Endothelial cell of umbilical vein (primary cell): ENCODE results near the gene PLD6. TPM values are rescaled to one million over a fixed set of nuclear protein-coding genes. Genes with fewer than 3 reads are reported as not detected.

Experiments used
- BruUV-seq: library from RNA; stranded (reverse); fragments of 400-500 nt; replicated peaks from 2 replicates; lab custom pipeline; 2021; lab: Mats Ljungman, UMichigan
- CTCF ChIA-PET: fragments of 300-600, 350-600 bp; sonication (Branson Sonifier 250); formaldehyde crosslinking; loops from one replicate; lab custom pipeline; 2021; ENCODE audit warnings: antibody characterized with exemption, inconsistent platforms; lab: Charles Lee
- POLR2A ChIA-PET: fragments of 300-600, 350-600 bp; sonication (Branson Sonifier 250); formaldehyde crosslinking; loops from one replicate; lab custom pipeline; 2021; ENCODE audit warnings: antibody characterized with exemption, inconsistent platforms; lab: Charles Lee
- DNase-seq: peaks from one replicate; pipeline ENCODE4 v3.0.0-alpha.2; 2011; ENCODE audit warnings: low read depth, low spot score
- FAIRE-seq: peaks from 2 replicates; lab custom pipeline; 2011; peaks lifted over from hg19 to GRCh38; lab: Jason Lieb, UNC
- H2AFZ ChIP-seq: 2 replicates; pipeline ENCODE4 v1.6.0; 2012; ENCODE audit warnings: low read depth, low read length, control low read depth, inconsistent platforms
- H3K27ac ChIP-seq: 2 replicates; pipeline ENCODE4 v1.5.1; 2011; ENCODE audit warnings: low read depth, mild to moderate bottlenecking, control low read depth, low read length, moderate library complexity; ENCODE audit not compliant: insufficient read depth
- H3K27me3 ChIP-seq, 2 experiments: 2 replicates each; pipeline versions ENCODE4 v1.6.0 to v1.6.1; 2011; ENCODE audit warnings: low read length in 2 of 2, mixed read lengths in 1 of 2; ENCODE audit not compliant: control insufficient read depth in 2 of 2, insufficient read depth in 2 of 2
- H3K36me3 ChIP-seq, 2 experiments: 2 replicates in 1 of 2; 3 replicates in 1 of 2; pipeline ENCODE4 v1.5.1; 2011; ENCODE audit warnings: low read length in 2 of 2, mild to moderate bottlenecking in 1 of 2, moderate library complexity in 1 of 2; ENCODE audit not compliant: control insufficient read depth in 2 of 2, insufficient read depth in 2 of 2; ENCODE audit errors: extremely low read depth in 1 of 2
- H3K4me1 ChIP-seq: 3 replicates; pipeline ENCODE4 v1.5.1; 2011; ENCODE audit warnings: mild to moderate bottlenecking, low read length; ENCODE audit not compliant: control insufficient read depth, insufficient read depth; ENCODE audit errors: extremely low read depth
- H3K4me2 ChIP-seq: 2 replicates; pipeline ENCODE4 v1.6.1; 2011; ENCODE audit warnings: low read length, control low read depth, mixed read lengths; ENCODE audit not compliant: insufficient read depth
- H3K4me3 ChIP-seq, 3 experiments: fragments of 200-600 bp in 1 of 3; sonication (generic), shearing (Covaris generic) in 1 of 3; replicated peaks in 1 of 3; 2 replicates each; pipeline ENCODE4 v1.5.1; 2011 to 2016; ENCODE audit warnings: control low read depth in 3 of 3, low read length in 3 of 3, mild to moderate bottlenecking in 2 of 3, inconsistent platforms in 1 of 3, low read depth in 1 of 3, moderate library complexity in 1 of 3; ENCODE audit not compliant: insufficient read depth in 1 of 3
- H3K79me2 ChIP-seq: 2 replicates; pipeline ENCODE4 v1.6.0; 2012; ENCODE audit warnings: low read length, inconsistent platforms; ENCODE audit not compliant: control insufficient read depth, insufficient read depth
- H3K9ac ChIP-seq: replicated peaks from 2 replicates; pipeline ENCODE3; 2011; ENCODE audit warnings: low read length, control low read depth; ENCODE audit not compliant: insufficient read depth; ENCODE audit errors: extremely low read depth
- H3K9me1 ChIP-seq: replicated peaks from 3 replicates; pipeline ENCODE4 v1.6.0; 2011; ENCODE audit warnings: mild to moderate bottlenecking, low read length; ENCODE audit not compliant: control insufficient read depth, insufficient read depth; ENCODE audit errors: extremely low read depth
- H3K9me3 ChIP-seq: replicated peaks from 2 replicates; pipeline ENCODE4 v1.5.1; 2012; ENCODE audit warnings: low read length, inconsistent platforms; ENCODE audit not compliant: control insufficient read depth, insufficient read depth
- H4K20me1 ChIP-seq: replicated peaks from 2 replicates; pipeline ENCODE3; 2011; ENCODE audit warnings: mild to moderate bottlenecking, low read length; ENCODE audit not compliant: control insufficient read depth, insufficient read depth; ENCODE audit errors: extremely low read depth
- CTCF ChIP-seq, 2 donors: IDR thresholded peaks; 1 replicate in 1 of 2; 2 replicates in 1 of 2; pipeline ENCODE4 v1.5.1; 2011; ENCODE audit warnings: low read length in 2 of 2, mild to moderate bottlenecking in 2 of 2, moderate library complexity in 2 of 2, control low read depth in 1 of 2, inconsistent platforms in 1 of 2, low read depth in 1 of 2; ENCODE audit not compliant: insufficient read depth in 1 of 2; ENCODE audit errors: extremely low read depth in 1 of 2
- EZH2 ChIP-seq: IDR thresholded peaks from 2 replicates; pipeline ENCODE4 v1.6.1; 2012; ENCODE audit warnings: borderline replicate concordance, low read depth, mild to moderate bottlenecking, moderate library complexity, low read length, inconsistent platforms; ENCODE audit not compliant: severe bottlenecking
- FOS ChIP-seq: IDR thresholded peaks from 2 replicates; pipeline ENCODE4 v1.6.1; 2011; ENCODE audit warnings: mild to moderate bottlenecking, low read length, moderate library complexity, borderline replicate concordance; ENCODE audit not compliant: insufficient read depth
- GATA2 ChIP-seq: IDR thresholded peaks from 2 replicates; pipeline ENCODE4 v1.7.0; 2011; ENCODE audit warnings: low read depth, mild to moderate bottlenecking, moderate library complexity, mixed read lengths, low read length; ENCODE audit not compliant: insufficient read length, insufficient read depth
- JUN ChIP-seq: IDR thresholded peaks from 2 replicates; pipeline ENCODE4 v1.6.1; 2011; ENCODE audit warnings: borderline replicate concordance, low read depth; ENCODE audit not compliant: insufficient read length, insufficient read depth
- MYC ChIP-seq: IDR thresholded peaks from one replicate; pipeline ENCODE4 v1.6.1; 2011; ENCODE audit warnings: mild to moderate bottlenecking, low read depth, low read length
- POLR2A ChIP-seq: IDR thresholded peaks from 2 replicates; pipeline ENCODE4 v1.6.1; 2012; ENCODE audit warnings: low read depth, mild to moderate bottlenecking, control low read depth, low read length
- POLR2AphosphoS5 ChIP-seq: IDR thresholded peaks from 2 replicates; pipeline ENCODE4 v1.6.1; 2012; ENCODE audit warnings: low read depth, mild to moderate bottlenecking, control low read depth, low read length, moderate library complexity; ENCODE audit not compliant: insufficient read depth
- dilution Hi-C: fragments of 300-500 bp; cut with MboI; formaldehyde crosslinking; loops from one replicate; pipeline ENCODE4 v1.15.0; 2019; ENCODE audit warnings: low sequenced_read_pairs; ENCODE audit not compliant: extremely low pct_ligation_motif_present
- intact Hi-C: fragments of 100-400 bp; cut with micrococcal nuclease; formaldehyde crosslinking; loops from one replicate; pipeline ENCODE4 v1.10.0; 2022
- polyA plus RNA-seq, 4 experiments: library from polyadenylated mRNA; depleted of rRNA in 3 of 4; stranded (reverse) in 3 of 4; unstranded in 1 of 4; fragments of >200 nt; gene quantifications; 2 replicates each; pipeline versions ENCODE4 v1.2.1 to v1.2.3, GENCODE V29; 2011 to 2012; ENCODE audit warnings: missing spikeins in 1 of 4
- total RNA-seq: library from RNA; stranded (reverse); gene quantifications from 2 replicates; pipeline ENCODE4 v1.2.3, GENCODE V29; 2021
- TF ChIP-seq, protein P1 (sequence below): IDR thresholded peaks from 2 replicates; pipeline ENCODE4 v1.6.1; 2011; ENCODE audit not compliant: insufficient read depth, insufficient read length

Gene PLD6
- total and polyA plus RNA-seq, 2 donors (not counting 3 experiments of a cell fraction or from before 2014, with no cell fraction given) = 2.9 to 4.4 TPM

DNA sequence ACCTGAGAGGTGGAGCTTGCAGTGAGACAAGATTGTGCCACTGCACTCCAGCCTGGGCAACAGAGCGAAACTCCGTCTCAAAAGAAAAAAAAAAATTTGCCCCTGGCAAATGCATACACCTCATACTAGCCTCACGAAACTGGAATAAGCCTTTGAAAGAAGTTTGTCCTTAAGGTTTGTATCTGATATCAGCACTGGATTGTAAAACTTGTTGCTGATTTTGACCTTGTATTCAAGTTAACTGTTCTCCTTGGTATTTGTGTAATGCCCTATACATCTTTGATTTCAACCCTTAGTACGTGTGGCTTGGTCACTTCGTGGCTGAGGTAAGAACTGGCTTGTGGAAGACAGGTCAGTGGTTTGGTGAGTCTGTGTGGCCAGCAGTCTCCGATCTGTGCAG, 37.0 kb upstream of the PLD6 start:
- Histone ChIP-seq H3K4me1 (no peaks in the 10 kb centered on the region), H3K9me1 (no peaks in the 10 kb centered on the region), H3K9ac (no peak overlapping the region), H3K4me3 (no peak overlapping the region), H3K27ac (no peak overlapping the region), H3K36me3 (peaks cover 6 to 14% of the 10 kb centered on the region in 2 experiments), H2AFZ (no peak overlapping the region), H3K79me2 (no peaks in the 10 kb centered on the region), H3K9me3 (no peaks in the 10 kb centered on the region), H4K20me1 (no peaks in the 10 kb centered on the region), H3K27me3 (no peaks in the 10 kb centered on the region), H3K4me2 (no peak overlapping the region)
- DNase-seq (no peak), FAIRE-seq (no peak)
- POLR2A ChIA-PET = no interaction called here
- TF ChIP-seq CTCF (IDR thresholded peaks at IDR 0.05; ENCODE audit: extremely low read depth in 1 of 2, insufficient read depth in 1 of 2, low read depth in 1 of 2, low read length in 2 of 2) (no peak), GATA2 (no peak), POLR2A (no peak), POLR2AphosphoS5 (no peak), MYC (no peak), EZH2 (no peak), FOS (no peak), JUN (no peak)
- TF ChIP-seq, protein P1, sequence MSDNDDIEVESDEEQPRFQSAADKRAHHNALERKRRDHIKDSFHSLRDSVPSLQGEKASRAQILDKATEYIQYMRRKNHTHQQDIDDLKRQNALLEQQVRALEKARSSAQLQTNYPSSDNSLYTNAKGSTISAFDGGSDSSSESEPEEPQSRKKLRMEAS = no peak
- intact Hi-C loops = no loop called here
- dilution Hi-C loops = no loop called here
- BruUV-seq = no TSS peak
- CTCF ChIA-PET = interaction anchor here (0.9 kb wide), 1 partner anchor 101 kb away, joined by 3 read pairs; no protein-coding TSS in a partner anchor
